Activated CD8-positive, alpha-beta T cell treated with anti-CD3 and anti-CD28 coated beads for 36 hours (primary cell): ENCODE data around the gene C1orf159. TPM values are rescaled to one million over a fixed set of nuclear protein-coding genes. Genes with fewer than 3 reads are reported as not detected.
"Not testable (repeated sequence)": the region's sequence is repeated elsewhere in the genome, so short reads cannot be mapped to it uniquely, and the experiment has no call there.

Experiments used
- ATAC-seq: fragments of 200-7000 bp; cut with Tn5 transposase; one replicate; pipeline ENCODE4 v1.10.0; 2021; ENCODE audit warnings: mild to moderate bottlenecking, moderate library complexity
- CTCF ChIA-PET: fragments of 350-600 bp; sonication (Branson Sonifier 250); formaldehyde crosslinking; loops from one replicate; lab custom pipeline; 2021; ENCODE audit warnings: antibody characterized with exemption; lab: Charles Lee
- POLR2A ChIA-PET: fragments of 350-600 bp; sonication (Branson Sonifier 250); formaldehyde crosslinking; loops from one replicate; lab custom pipeline; 2021; ENCODE audit warnings: antibody characterized with exemption; lab: Charles Lee
- DNase-seq: peaks from one replicate; pipeline ENCODE4 v3.0.0-alpha.2; 2020
- H3K27ac Mint-ChIP-seq: one replicate; pipeline ENCODE4 v1.8.0; 2021; ENCODE audit warnings: mild to moderate bottlenecking, mixed read lengths
- H3K27me3 Mint-ChIP-seq: one replicate; pipeline ENCODE4 v1.8.0; 2021; ENCODE audit warnings: mixed read lengths
- H3K36me3 Mint-ChIP-seq: one replicate; pipeline ENCODE4 v1.8.0; 2021; ENCODE audit warnings: low read depth, mixed read lengths
- H3K4me1 Mint-ChIP-seq: one replicate; pipeline ENCODE4 v1.8.0; 2021; ENCODE audit warnings: low read depth, mixed read lengths
- H3K4me3 Mint-ChIP-seq: one replicate; pipeline ENCODE4 v1.8.0; 2021; ENCODE audit warnings: mild to moderate bottlenecking, moderate library complexity, mixed read lengths
- H3K9me3 Mint-ChIP-seq: one replicate; pipeline ENCODE4 v1.8.0; 2021; ENCODE audit warnings: mixed read lengths
- intact Hi-C: fragments of 100-400 bp; cut with micrococcal nuclease; formaldehyde crosslinking; loops from one replicate; pipeline ENCODE4 v1.10.0; 2022
- total RNA-seq, 2 experiments: library from RNA; stranded (reverse); gene quantifications; one replicate each; pipeline ENCODE4 v1.2.3, GENCODE V29; 2021
- TF ChIP-seq, protein P1 (sequence below): fragments of 200-600 bp; IDR thresholded peaks from one replicate; pipeline ENCODE4 v1.8.0; 2022; ENCODE audit warnings: antibody characterized with exemption, mild to moderate bottlenecking

The C1orf159 gene
- total RNA-seq, 2 experiments from 2014 or later = 17.5 to 20.3 TPM

GRCh38 chr1:1058088-1058905, 57.6 kb downstream of the C1orf159 start:
- TF ChIP-seq, protein P1, sequence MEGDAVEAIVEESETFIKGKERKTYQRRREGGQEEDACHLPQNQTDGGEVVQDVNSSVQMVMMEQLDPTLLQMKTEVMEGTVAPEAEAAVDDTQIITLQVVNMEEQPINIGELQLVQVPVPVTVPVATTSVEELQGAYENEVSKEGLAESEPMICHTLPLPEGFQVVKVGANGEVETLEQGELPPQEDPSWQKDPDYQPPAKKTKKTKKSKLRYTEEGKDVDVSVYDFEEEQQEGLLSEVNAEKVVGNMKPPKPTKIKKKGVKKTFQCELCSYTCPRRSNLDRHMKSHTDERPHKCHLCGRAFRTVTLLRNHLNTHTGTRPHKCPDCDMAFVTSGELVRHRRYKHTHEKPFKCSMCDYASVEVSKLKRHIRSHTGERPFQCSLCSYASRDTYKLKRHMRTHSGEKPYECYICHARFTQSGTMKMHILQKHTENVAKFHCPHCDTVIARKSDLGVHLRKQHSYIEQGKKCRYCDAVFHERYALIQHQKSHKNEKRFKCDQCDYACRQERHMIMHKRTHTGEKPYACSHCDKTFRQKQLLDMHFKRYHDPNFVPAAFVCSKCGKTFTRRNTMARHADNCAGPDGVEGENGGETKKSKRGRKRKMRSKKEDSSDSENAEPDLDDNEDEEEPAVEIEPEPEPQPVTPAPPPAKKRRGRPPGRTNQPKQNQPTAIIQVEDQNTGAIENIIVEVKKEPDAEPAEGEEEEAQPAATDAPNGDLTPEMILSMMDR = no peak
- CTCF ChIA-PET = interaction anchor here (0.9 to 1.5 kb wide), 11 partner anchors 9 to 75 kb away, joined by 3 to 9 read pairs (median 3); partner anchors contain the start of gene ISG15

DNA sequence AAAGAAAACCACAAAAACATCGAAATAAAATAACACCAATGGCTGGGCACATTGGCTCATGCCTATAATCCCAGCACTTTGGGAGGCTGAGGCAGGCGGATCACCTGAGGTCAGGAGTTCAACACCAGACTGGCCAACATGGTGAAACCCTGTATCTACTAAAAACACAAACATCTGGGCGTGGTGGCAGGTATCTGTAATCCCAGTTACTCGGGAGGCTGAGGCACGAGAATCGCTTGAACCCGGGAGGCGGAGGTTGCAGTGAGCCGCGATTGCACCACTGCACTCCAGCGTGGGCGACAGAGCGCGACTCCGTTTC, 58.2 kb downstream of the C1orf159 start:
- DNase-seq, H3K27ac Mint-ChIP-seq, ATAC-seq, H3K9me3 Mint-ChIP-seq, intact Hi-C loops, CTCF ChIA-PET: not testable (repeated sequence)
- Mint-ChIP-seq H3K4me1 (peaks cover 18% of the 10 kb centered on the region), H3K36me3 (peaks cover 22% of the 10 kb centered on the region), H3K27me3 (peaks cover 24% of the 10 kb centered on the region), H3K4me3 (peak overlapping the region; percentile 75)
- POLR2A ChIA-PET = interaction anchor here (0.6 kb wide), 1 partner anchor 64 kb away, joined by 3 read pairs; no protein-coding TSS in a partner anchor

More at GRCh38 chr1:1058088-1058905, 57.6 kb downstream of the C1orf159 start:
- POLR2A ChIA-PET = interaction anchor here (0.6 to 3.2 kb wide), 4 partner anchors 14 to 64 kb away, joined by 3 to 24 read pairs (median 4); partner anchors contain the start of gene ISG15
- intact Hi-C loops = no loop called here
- Mint-ChIP-seq H3K36me3 (peaks cover 27% of the 10 kb centered on the region), H3K9me3 (no peaks in the 10 kb centered on the region), H3K27ac (peak overlapping the region; percentile 13), H3K27me3 (peaks cover 24% of the 10 kb centered on the region), H3K4me1 (peaks cover 24% of the 10 kb centered on the region), H3K4me3 (peak overlapping the region; percentile 75)
- DNase-seq = no peak
- ATAC-seq = no peak

DNA sequence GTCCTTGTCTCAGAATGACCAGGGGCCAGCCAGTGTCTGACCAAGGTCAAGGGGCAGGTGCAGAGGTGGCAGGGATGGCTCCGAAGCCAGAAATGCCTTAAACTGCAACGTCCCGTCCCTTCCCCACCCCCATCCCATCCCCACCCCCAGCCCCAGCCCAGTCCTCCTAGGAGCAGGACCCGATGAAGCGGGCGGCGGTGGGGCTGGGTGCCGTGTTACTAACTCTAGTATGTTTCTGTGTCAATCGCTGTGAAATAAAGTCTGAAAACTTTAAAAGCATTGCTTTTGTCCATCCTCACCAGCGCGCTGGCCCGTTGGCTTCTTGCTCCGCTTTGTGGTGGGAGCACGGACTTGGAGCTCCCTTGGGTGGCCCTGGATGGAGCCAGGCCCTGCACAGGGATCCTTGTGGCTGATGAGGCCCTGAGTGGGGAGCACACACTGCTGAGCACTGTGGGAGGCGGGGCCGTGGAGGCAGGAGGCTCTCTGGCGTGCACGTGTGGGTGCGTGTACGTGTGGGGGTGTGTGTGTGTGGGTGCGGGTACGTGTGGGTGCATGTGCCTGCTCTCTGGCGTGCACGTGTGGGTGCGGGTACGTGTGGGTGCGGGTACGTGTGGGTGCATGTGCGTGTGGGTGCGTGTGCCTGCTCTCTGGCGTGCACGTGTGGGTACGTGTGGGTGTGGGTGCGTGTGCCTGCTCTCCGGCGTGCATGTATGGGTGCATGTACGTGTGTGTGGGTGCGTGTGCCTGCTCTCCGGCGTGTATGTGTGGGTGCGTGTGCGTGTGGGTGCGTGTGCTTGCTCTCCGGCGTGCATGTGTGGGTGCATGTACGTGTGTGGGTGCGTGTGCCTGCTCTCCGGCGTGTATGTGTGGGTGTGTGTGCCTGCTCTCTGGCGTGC, 59.8 kb downstream of the C1orf159 start:
- Mint-ChIP-seq H3K36me3 (peaks cover 9% of the 10 kb centered on the region), H3K9me3 (no peaks in the 10 kb centered on the region), H3K27me3 (peaks cover 24% of the 10 kb centered on the region), H3K27ac (no peak overlapping the region), H3K4me3 (no peak overlapping the region), H3K4me1 (peaks cover 12% of the 10 kb centered on the region)
- intact Hi-C loops = no loop called here
- TF ChIP-seq, protein P1 = no peak
- ChIA-PET POLR2A (interaction anchor here (1.1 kb wide), 1 partner anchor 8 kb away, joined by 4 read pairs; no protein-coding TSS in a partner anchor), CTCF (interaction anchor here (1.1 kb wide), 1 partner anchor 13 kb away, joined by 3 read pairs; no protein-coding TSS in a partner anchor)
- ATAC-seq = no peak
- no peak for DNase-seq

DNA sequence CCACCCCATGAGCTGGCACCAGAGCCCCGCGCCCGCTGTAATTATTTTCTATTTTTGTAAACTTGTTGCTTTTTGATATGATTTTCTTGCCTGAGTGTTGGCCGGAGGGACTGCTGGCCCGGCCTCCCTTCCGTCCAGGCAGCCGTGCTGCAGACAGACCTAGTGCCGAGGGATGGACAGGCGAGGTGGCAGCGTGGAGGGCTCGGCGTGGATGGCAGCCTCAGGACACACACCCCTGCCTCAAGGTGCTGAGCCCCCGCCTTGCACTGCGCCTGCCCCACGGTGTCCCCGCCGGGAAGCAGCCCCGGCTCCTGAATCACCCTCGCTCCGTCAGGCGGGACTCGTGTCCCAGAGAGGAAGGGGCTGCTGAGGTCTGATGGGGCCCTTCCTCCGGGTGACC, 60.9 kb downstream of the C1orf159 start:
- TF ChIP-seq, protein P1 = no peak
- ATAC-seq (no peak), DNase-seq (no peak)
- H3K36me3 Mint-ChIP-seq = peaks cover 2% of the 10 kb centered on the region
- H3K27ac Mint-ChIP-seq = no peak overlapping the region
- intact Hi-C loops = no loop called here
- no peak overlapping the region for H3K4me3 Mint-ChIP-seq
- peaks cover 6% of the 10 kb centered on the region for H3K4me1 Mint-ChIP-seq
- CTCF ChIA-PET = no interaction called here
- no peaks in the 10 kb centered on the region for H3K9me3 Mint-ChIP-seq
- peaks cover 17% of the 10 kb centered on the region for H3K27me3 Mint-ChIP-seq
- POLR2A ChIA-PET = interaction anchor here (1.1 kb wide), 1 partner anchor 9 kb away, joined by 4 read pairs; no protein-coding TSS in a partner anchor

DNA sequence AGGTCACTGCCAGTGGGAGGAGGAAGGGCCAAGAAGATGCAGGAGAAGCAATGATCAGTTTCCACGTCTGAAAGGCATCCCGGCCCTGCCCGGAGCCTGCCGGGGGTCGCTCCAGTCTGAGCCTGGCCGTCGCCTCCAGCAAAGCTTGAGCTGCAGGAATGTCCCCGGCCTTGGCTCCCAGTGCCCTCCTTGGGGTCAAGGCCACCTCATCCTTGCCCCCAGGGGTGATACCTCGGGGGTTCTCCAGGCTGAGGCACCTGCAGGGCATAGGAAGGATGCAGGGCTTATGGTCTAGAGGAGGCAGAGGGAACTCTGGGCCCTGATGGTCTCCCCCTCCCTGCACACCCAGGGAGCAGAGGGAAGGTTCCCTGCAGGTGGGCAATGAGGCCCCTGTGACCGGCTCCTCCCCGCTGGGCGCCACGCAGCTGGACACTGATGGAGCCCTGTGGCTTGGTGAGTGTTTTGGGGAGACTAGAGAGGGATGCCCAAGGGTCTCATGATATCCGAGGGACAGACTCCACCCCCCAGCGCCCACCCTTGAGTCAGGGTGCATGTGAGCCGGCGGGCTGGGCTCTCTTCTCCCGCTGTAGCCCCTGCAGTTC, 61.7 kb downstream of the C1orf159 start:
- H3K27ac Mint-ChIP-seq = no peak overlapping the region
- peaks cover 1% of the 10 kb centered on the region for H3K36me3 Mint-ChIP-seq
- TF ChIP-seq, protein P1 = no peak
- intact Hi-C loops = no loop called here
- ChIA-PET POLR2A (no interaction called here), CTCF (no interaction called here)
- no peaks in the 10 kb centered on the region for H3K9me3 Mint-ChIP-seq
- H3K4me1 Mint-ChIP-seq = peaks cover 6% of the 10 kb centered on the region
- ATAC-seq (no peak), DNase-seq (no peak)
- peaks cover 17% of the 10 kb centered on the region for H3K27me3 Mint-ChIP-seq
- no peak overlapping the region for H3K4me3 Mint-ChIP-seq
